H9 (cell line): ENCODE measurements around the gene FOXD1. TPM values are rescaled to one million over a fixed set of nuclear protein-coding genes. Genes with fewer than 3 reads are reported as not detected.

Experiments
- DNase-seq: peaks from one replicate; pipeline ENCODE4 v3.0.0-alpha.2; 2017
- H2AFZ ChIP-seq: one replicate; pipeline ENCODE4 v1.6.1; 2013; ENCODE audit warnings: mild to moderate bottlenecking, low read length, control low read depth, moderate library complexity
- H2AK5ac ChIP-seq: 2 replicates; pipeline ENCODE4 v1.6.1; 2013; ENCODE audit warnings: low read length, control low read depth, mixed read lengths; ENCODE audit not compliant: insufficient read length
- H2BK120ac ChIP-seq: one replicate; pipeline ENCODE4 v1.6.1; 2013; ENCODE audit warnings: low read depth, mild to moderate bottlenecking, low read length, control low read depth, inconsistent platforms; ENCODE audit not compliant: poor library complexity, severe bottlenecking
- H2BK12ac ChIP-seq: 2 replicates; pipeline ENCODE4 v1.6.1; 2013; ENCODE audit warnings: low read length, control low read depth, mixed read lengths, low read depth; ENCODE audit not compliant: insufficient read length
- H2BK15ac ChIP-seq: 2 replicates; pipeline ENCODE4 v1.6.1; 2013; ENCODE audit warnings: low read depth, low read length, control low read depth
- H2BK20ac ChIP-seq: one replicate; pipeline ENCODE4 v1.6.1; 2013; ENCODE audit warnings: low read depth, mild to moderate bottlenecking, low read length, control low read depth, inconsistent platforms; ENCODE audit not compliant: poor library complexity, severe bottlenecking
- H2BK5ac ChIP-seq: 2 replicates; pipeline ENCODE4 v1.6.1; 2013; ENCODE audit warnings: low read length, control low read depth, mixed read lengths; ENCODE audit not compliant: insufficient read length
- H3K14ac ChIP-seq: 2 replicates; pipeline ENCODE4 v1.6.1; 2013; ENCODE audit warnings: low read length, control low read depth; ENCODE audit not compliant: insufficient read depth
- H3K18ac ChIP-seq: 2 replicates; pipeline ENCODE4 v1.6.1; 2013; ENCODE audit warnings: low read depth, mild to moderate bottlenecking, mixed read lengths, low read length, control low read depth; ENCODE audit not compliant: insufficient read length
- H3K23ac ChIP-seq: 2 replicates; pipeline ENCODE4 v1.6.1; 2013; ENCODE audit warnings: low read length, control low read depth, mixed read lengths, low read depth; ENCODE audit not compliant: insufficient read length
- H3K23me2 ChIP-seq: 2 replicates; pipeline ENCODE4 v1.6.1; 2013; ENCODE audit warnings: low read depth, mild to moderate bottlenecking, mixed read lengths, low read length, control low read depth; ENCODE audit not compliant: insufficient read length, poor library complexity, severe bottlenecking
- H3K27ac ChIP-seq: 2 replicates; pipeline ENCODE4 v1.5.1; 2013; ENCODE audit warnings: low read length, control low read depth, mixed read lengths, low read depth; ENCODE audit not compliant: insufficient read length
- H3K27me3 ChIP-seq: 2 replicates; pipeline ENCODE4 v1.6.1; 2013; ENCODE audit warnings: low read length, control low read depth, inconsistent platforms; ENCODE audit not compliant: insufficient read depth
- H3K4ac ChIP-seq: 2 replicates; pipeline ENCODE4 v1.6.1; 2013; ENCODE audit warnings: low read depth, mild to moderate bottlenecking, control low read depth, inconsistent platforms, low read length, moderate library complexity
- H3K4me1 ChIP-seq: 2 replicates; pipeline ENCODE4 v1.6.1; 2013; ENCODE audit warnings: low read length, control low read depth, inconsistent platforms; ENCODE audit not compliant: insufficient read depth
- H3K4me2 ChIP-seq: 2 replicates; pipeline ENCODE4 v1.6.1; 2013; ENCODE audit warnings: low read length, control low read depth, mixed read lengths; ENCODE audit not compliant: insufficient read length, insufficient read depth
- H3K56ac ChIP-seq: 2 replicates; pipeline ENCODE4 v1.6.1; 2013; ENCODE audit warnings: low read depth, mild to moderate bottlenecking, mixed read lengths, low read length, control low read depth; ENCODE audit not compliant: insufficient read length
- H3K79me1 ChIP-seq: 2 replicates; pipeline ENCODE4 v1.6.1; 2013; ENCODE audit warnings: low read depth, mild to moderate bottlenecking, moderate library complexity, low read length, control low read depth, inconsistent platforms; ENCODE audit not compliant: insufficient read depth, poor library complexity, severe bottlenecking
- H3K79me2 ChIP-seq: 2 replicates; pipeline ENCODE4 v1.6.1; 2013; ENCODE audit warnings: low read length, control low read depth, inconsistent platforms; ENCODE audit not compliant: insufficient read depth
- H3K9ac ChIP-seq: 2 replicates; pipeline ENCODE4 v1.6.1; 2013; ENCODE audit warnings: low read length, control low read depth, mixed read lengths; ENCODE audit not compliant: insufficient read length; ENCODE audit errors: extremely low read depth
- H3K9me3 ChIP-seq: one replicate; pipeline ENCODE4 v1.6.1; 2013; ENCODE audit warnings: low read depth, low read length, inconsistent platforms; ENCODE audit not compliant: control insufficient read depth
- H3T11ph ChIP-seq: one replicate; pipeline ENCODE4 v1.6.1; 2013; ENCODE audit warnings: mild to moderate bottlenecking, low read length, control low read depth, inconsistent platforms
- H4K20me1 ChIP-seq: one replicate; pipeline ENCODE4 v1.6.1; 2013; ENCODE audit not compliant: control insufficient read depth, insufficient read length, insufficient read depth
- H4K5ac ChIP-seq: 2 replicates; pipeline ENCODE4 v1.6.1; 2013; ENCODE audit warnings: low read depth, mild to moderate bottlenecking, mixed read lengths, low read length, control low read depth; ENCODE audit not compliant: insufficient read length
- H4K8ac ChIP-seq: replicated peaks from 2 replicates; pipeline ENCODE4 v1.6.1; 2013; ENCODE audit warnings: low read length, control low read depth, mixed read lengths, low read depth; ENCODE audit not compliant: insufficient read length
- H4K91ac ChIP-seq: 2 replicates; pipeline ENCODE4 v1.6.1; 2013; ENCODE audit warnings: low read depth, mild to moderate bottlenecking, moderate library complexity, mixed read lengths, low read length, control low read depth; ENCODE audit not compliant: insufficient read length
- H3K27ac Mint-ChIP-seq, 3 experiments: 2 replicates in 2 of 3; 3 replicates in 1 of 3; pipeline ENCODE4 v1.8.0; 2020 to 2021; ENCODE audit warnings: mixed read lengths in 3 of 3, mild to moderate bottlenecking in 1 of 3, moderate library complexity in 1 of 3
- H3K27me3 Mint-ChIP-seq: 2 replicates; pipeline ENCODE4 v1.8.0; 2021; ENCODE audit warnings: low read depth, mild to moderate bottlenecking, moderate library complexity, mixed read lengths
- H3K36me3 Mint-ChIP-seq, 3 experiments: 2 replicates in 2 of 3; 3 replicates in 1 of 3; pipeline ENCODE4 v1.8.0; 2020 to 2021; ENCODE audit warnings: low read depth in 3 of 3, mixed read lengths in 3 of 3; ENCODE audit not compliant: insufficient read depth in 1 of 3
- H3K4me1 Mint-ChIP-seq, 2 experiments: 2 replicates each; pipeline ENCODE4 v1.8.0; 2020; ENCODE audit warnings: mixed read lengths in 2 of 2
- H3K4me3 Mint-ChIP-seq, 2 experiments: 2 replicates in 1 of 2; 3 replicates in 1 of 2; pipeline ENCODE4 v1.8.0; 2020 to 2021; ENCODE audit warnings: mild to moderate bottlenecking in 2 of 2, mixed read lengths in 2 of 2, moderate library complexity in 1 of 2
- H3K9me3 Mint-ChIP-seq, 2 experiments: 2 replicates in 1 of 2; 3 replicates in 1 of 2; pipeline ENCODE4 v1.8.0; 2020; ENCODE audit warnings: mild to moderate bottlenecking in 2 of 2, mixed read lengths in 2 of 2, moderate library complexity in 1 of 2
- total RNA-seq: library from RNA; stranded (reverse); gene quantifications from 2 replicates; pipeline ENCODE4 v1.2.1, GENCODE V29; 2021
- TF ChIP-seq, protein P1 (sequence below): fragments of 200-600 bp; sonication (generic); conservative IDR thresholded peaks from 3 replicates; pipeline ENCODE4 v1.8.0; 2021; ENCODE audit warnings: antibody characterized with exemption, mild to moderate bottlenecking

FOXD1 gene
- total RNA-seq, 1 experiment from 2014 or later, result 0.20 TPM

- H3K4me3 Mint-ChIP-seq, result no peak overlapping the region
- Histone ChIP-seq H3K79me1 (no peaks in the 10 kb centered on the region), H2BK12ac (no peak overlapping the region), H3K4me1 (no peaks in the 10 kb centered on the region), H3K4me2 (no peak overlapping the region), H3K14ac (no peak overlapping the region), H3K56ac (no peak overlapping the region), H3K18ac (no peak overlapping the region), H4K8ac (no peak overlapping the region), H3K9ac (no peak overlapping the region), H3K9me3 (no peaks in the 10 kb centered on the region), H2BK20ac (no peak overlapping the region), H4K5ac (no peak overlapping the region), H2AK5ac (no peak overlapping the region), H3T11ph (no peak overlapping the region), H2BK15ac (no peak overlapping the region), H3K23me2 (no peaks in the 10 kb centered on the region), H3K4ac (no peak overlapping the region), H3K79me2 (no peaks in the 10 kb centered on the region), H4K91ac (no peak overlapping the region), H4K20me1 (no peaks in the 10 kb centered on the region), H3K23ac (no peak overlapping the region), H3K27ac (no peak overlapping the region), H2BK120ac (no peak overlapping the region), H2AFZ (no peak overlapping the region), H2BK5ac (no peak overlapping the region), H3K27me3 (peaks cover 26% of the 10 kb centered on the region)
- H3K9me3 Mint-ChIP-seq, result peaks cover 0 to 2% of the 10 kb centered on the region in 2 experiments; a peak in 1 of 5 replicates
- H3K27me3 Mint-ChIP-seq, result peaks cover 97% of the 10 kb centered on the region
- H3K36me3 Mint-ChIP-seq, result no peaks in the 10 kb centered on the region
- TF ChIP-seq, protein P1, sequence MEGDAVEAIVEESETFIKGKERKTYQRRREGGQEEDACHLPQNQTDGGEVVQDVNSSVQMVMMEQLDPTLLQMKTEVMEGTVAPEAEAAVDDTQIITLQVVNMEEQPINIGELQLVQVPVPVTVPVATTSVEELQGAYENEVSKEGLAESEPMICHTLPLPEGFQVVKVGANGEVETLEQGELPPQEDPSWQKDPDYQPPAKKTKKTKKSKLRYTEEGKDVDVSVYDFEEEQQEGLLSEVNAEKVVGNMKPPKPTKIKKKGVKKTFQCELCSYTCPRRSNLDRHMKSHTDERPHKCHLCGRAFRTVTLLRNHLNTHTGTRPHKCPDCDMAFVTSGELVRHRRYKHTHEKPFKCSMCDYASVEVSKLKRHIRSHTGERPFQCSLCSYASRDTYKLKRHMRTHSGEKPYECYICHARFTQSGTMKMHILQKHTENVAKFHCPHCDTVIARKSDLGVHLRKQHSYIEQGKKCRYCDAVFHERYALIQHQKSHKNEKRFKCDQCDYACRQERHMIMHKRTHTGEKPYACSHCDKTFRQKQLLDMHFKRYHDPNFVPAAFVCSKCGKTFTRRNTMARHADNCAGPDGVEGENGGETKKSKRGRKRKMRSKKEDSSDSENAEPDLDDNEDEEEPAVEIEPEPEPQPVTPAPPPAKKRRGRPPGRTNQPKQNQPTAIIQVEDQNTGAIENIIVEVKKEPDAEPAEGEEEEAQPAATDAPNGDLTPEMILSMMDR, result no peak
- DNase-seq, result no peak
- H3K27ac Mint-ChIP-seq, result no peak overlapping the region
- peaks cover 11% of the 10 kb centered on the region in 2 experiments for H3K4me1 Mint-ChIP-seq
Observed at GRCh38 chr5:73431204-73431851, 17.2 kb downstream of the FOXD1 start.
